GM18951 (cell line): Measurements from ENCODE around the gene RSRC1.

ENCODE experiments used
- POLR2A ChIP-seq: IDR thresholded peaks from 4 replicates; pipeline ENCODE4 v1.6.1; 2011; ENCODE audit warnings: mild to moderate bottlenecking; ENCODE audit not compliant: insufficient read length, insufficient read depth; ENCODE audit errors: extremely low read depth
- in situ Hi-C: fragments of 300-500 bp; cut with MboI; formaldehyde crosslinking; loops from one replicate; pipeline ENCODE4 v1.12.0; 2022; ENCODE audit warnings: low sequenced_read_pairs, mixed read lengths, inconsistent platforms; ENCODE audit not compliant: unreplicated experiment

The RSRC1 gene

DNA sequence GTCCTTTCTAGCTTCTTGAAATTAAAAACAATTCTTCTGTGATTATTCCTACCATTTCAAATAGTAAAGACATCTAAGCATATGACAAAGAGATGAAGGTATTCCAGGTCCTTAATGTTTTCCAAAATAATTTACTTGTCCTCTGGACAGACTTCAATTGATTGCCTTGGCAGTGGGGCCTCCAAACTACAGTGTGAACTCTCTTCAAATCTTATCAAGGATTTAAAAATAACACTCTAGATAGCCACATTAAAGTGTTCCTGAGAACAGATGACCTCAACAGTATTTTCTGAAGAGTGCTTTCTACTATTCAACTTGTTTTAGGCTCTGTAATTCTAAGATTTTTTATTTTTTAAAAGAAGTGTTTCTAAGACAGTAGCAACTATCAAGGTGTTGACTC, 453.2 kb downstream of the RSRC1 start:
- TF ChIP-seq POLR2A, result no peak
- in situ Hi-C loops, result no loop called here

DNA sequence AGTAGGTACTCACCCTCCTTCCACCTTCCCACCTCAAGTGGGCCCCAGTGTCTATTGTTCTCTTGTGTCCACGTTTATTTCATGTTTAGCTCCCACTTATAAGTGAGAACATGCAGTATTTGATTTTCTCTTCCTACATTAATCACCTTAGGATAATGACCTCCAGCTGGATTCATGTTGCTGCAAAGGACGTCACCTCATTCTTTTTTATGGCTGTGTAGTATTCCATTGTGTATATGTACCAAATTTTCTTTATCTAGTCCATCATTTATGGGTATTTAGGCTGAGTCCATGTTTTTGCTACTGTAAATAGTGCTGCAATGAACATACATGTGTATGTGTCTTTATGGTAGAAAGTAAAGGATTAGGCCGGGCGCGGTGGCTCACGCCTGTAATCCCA, 455.2 kb downstream of the RSRC1 start:
- TF ChIP-seq POLR2A, result no peak
- in situ Hi-C loops, result no loop called here

GRCh38 chr3:158568784-158569183, 458.9 kb downstream of the RSRC1 start:
- no peak for TF ChIP-seq POLR2A
- in situ Hi-C loops, result no loop called here

GRCh38 chr3:158569794-158570193, 459.9 kb downstream of the RSRC1 start:
- in situ Hi-C loops, result no loop called here
- no peak for TF ChIP-seq POLR2A

- TF ChIP-seq POLR2A, result no peak
- in situ Hi-C loops, result no loop called here
Observed at GRCh38 chr3:158570999-158571702, 461.3 kb downstream of the RSRC1 start, which contains the start of gene MLF1. Gene MLF1 (plus strand): TSS chr3:158571194. CDS start chr3:158571301, 107 bp downstream.

DNA sequence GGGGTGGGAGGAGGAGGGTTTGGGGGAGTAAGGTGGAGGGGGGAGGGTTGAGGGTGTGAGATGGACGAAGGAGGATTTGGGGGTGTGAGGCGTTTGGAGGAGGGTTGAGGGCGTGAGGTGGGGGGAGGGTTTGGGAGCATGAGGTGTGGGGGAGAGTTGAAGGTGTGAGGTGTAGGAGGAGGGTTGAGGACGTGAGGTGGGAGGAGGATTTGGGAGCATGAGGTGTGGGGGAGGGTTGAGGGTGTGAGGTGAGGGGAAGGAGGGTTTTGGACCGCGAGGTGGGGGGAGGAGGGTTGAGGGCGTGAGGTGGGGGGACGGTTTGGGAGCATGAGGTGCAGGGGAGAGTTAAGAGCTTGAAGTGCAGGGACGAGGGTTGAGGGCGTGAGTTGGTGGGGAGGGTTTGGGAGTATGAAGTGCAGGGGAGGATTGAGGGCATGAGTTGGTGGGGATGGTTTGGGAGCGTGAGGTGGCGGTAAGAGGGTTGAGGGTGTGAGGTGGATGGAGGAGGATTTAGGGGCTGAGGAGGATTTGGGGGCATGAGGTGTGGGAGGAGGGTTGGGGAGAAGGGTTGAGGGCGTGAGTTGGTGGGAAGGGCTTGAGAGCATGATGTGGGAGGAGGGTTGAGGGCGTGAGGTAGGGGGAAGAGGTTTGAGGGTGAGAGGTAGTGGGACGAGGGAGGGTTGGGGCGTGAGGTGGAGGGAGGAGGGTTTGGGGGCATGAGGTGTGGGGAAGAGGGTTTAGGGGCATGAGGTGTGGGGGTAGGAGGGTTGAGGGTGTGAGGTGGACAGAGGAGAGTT, 462.3 kb downstream of the RSRC1 start:
- TF ChIP-seq POLR2A, result no peak
- in situ Hi-C loops, result no loop called here

GRCh38 chr3:158572766-158573060, 462.8 kb downstream of the RSRC1 start:
- in situ Hi-C loops, result no loop called here
- TF ChIP-seq POLR2A, result no peak

DNA sequence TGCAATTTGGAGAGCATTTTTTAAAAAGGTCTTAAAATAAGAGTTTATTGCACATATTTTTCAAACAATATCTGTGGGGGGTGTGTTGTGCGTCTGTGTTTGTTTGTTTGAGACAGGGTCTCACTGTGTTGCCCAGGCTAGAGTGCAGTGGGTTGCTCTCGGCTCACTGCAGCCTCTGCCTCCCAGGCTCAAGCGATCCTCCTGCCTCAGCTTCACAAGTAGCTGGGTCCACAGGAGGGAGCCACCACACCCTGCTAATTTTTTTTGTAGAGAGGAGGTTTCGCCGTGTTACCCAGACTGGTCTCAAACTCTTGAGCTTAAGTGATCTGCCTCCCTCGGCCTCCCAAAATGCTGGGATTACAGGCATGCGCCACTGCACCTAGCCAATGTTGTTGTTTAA, 463.8 kb downstream of the RSRC1 start:
- no peak for TF ChIP-seq POLR2A
- in situ Hi-C loops, result no loop called here

DNA sequence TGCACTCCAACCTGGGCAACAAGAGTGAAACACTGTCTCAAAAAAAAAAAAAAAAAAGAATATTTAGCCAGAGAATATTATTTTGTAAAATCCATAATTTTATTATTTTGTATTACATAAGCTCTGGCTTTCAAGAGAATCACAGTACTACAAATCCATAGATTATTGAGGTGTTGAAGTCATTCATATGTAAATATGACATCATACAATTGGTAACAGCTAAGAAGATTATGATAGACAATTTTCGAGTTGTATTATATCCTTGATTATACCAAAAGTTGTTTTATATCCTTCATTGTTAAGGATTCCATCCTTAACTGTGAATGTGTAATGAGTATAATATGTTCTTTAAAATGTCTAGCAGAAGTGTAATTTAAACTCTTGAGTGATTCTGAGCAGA, 464.8 kb downstream of the RSRC1 start:
- in situ Hi-C loops, result no loop called here
- TF ChIP-seq POLR2A, result no peak

GRCh38 chr3:158590223-158590622, 480.3 kb downstream of the RSRC1 start:
- no peak for TF ChIP-seq POLR2A
- in situ Hi-C loops, result no loop called here
